ENCODE data around the gene RAPGEF4. TPM values are rescaled to one million over a fixed set of nuclear protein-coding genes. Genes with fewer than 3 reads are reported as not detected.
"Not testable (repeated sequence)": the region's sequence is repeated elsewhere in the genome, so short reads cannot be mapped to it uniquely, and the experiment has no call there.

RAPGEF4 gene
- total RNA-seq, 1 donor from 2014 or later = 18.6 TPM

DNA sequence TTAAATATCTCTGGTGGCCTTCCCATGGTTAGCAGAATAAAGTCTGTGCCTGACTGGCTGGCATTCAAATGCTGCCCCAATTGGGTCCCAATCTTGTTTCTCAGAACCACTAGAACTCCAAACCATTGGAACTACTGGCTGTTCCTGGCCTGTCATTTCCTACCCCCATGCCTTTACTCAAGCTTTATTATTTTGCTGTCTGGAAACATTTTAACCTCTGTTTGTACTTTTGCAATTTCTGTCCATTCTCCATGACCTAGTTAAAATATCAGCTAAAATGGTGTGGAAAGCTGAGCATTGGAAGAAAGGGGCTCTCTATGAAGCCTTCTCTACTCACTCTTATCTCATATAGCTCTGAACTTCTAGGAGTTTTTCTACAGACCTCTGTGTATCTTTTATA is 38.7 kb downstream of the RAPGEF4 start:
- no peak for DNase-seq (ENCODE audit: low spot score)

- DNase-seq (ENCODE audit: low spot score) = no peak
Observed at GRCh38 chr2:172775319-172775718, 39.7 kb downstream of the RAPGEF4 start.

- no peak for DNase-seq (ENCODE audit: low spot score)
Observed at GRCh38 chr2:172777431-172777830, 41.8 kb downstream of the RAPGEF4 start.

DNA sequence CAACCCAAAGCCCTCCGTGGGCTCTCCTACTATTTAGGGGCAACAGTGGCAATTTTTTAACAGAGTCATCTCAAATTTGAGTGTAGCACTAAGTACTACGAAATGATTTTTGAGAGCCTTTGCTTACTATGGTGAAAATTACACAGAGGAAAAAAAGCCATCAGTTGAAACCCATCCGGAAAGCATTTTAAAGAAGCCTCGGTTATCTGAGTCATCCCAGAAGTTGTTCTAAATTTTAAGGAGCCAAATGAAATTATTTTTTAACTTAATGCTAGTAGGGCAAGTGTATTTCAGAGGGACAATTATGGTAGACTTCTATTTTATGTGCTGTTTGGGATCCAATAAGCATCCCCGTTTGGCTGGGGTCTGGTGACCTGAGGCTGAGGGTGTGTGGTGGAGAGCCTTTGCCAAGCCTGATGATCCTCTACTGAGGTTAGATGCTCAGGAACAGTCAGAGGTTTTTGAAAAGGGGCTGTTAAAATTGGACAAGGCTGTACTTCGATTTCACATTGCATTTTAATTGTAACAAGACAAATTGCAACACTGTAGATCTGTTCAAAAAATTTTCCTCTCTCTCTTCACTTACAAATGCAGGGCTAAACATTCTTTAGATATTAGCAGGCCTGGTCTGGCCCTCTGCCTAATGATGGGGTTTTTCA is 47.0 kb downstream of the RAPGEF4 start:
- DNase-seq (ENCODE audit: low spot score) = peak; percentile 52

DNA sequence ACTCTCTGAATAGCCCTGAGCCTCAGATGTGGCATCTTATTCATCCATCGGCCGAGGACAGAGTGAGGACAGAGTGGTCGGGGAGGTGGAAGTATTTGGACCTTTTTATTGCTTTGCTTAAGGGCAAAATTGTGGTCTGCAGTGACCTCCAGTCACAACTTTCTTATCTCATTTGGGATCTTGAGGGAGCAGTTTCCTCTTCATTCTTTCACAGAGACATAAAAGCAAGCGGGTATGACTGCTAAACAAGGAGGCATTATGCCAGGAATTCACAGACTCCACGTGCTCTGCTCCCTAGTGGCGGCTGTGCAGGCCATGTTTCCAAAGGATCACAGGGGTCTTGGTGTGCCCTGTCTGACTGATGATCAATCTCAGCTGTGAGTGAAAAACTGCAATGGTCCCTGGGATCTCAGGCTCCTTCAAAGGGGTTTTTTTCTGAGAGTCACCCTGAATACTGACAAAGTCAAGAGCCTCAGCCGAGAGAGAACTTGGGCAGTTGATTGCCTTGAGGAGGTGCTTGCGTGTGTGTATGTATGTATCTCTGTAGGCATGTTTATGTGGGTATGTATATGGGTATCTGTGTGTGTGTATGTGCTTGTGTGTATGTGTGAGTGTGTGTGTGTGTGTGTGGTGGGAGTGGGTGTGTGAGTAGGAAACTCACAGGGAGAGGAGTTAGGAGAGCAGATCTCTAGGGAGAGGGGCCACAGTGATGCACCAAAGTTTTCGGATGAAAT is 47.7 kb downstream of the RAPGEF4 start:
- DNase-seq (ENCODE audit: low spot score) = no peak

GRCh38 chr2:172788871-172789270 is 53.2 kb downstream of the RAPGEF4 start:
- DNase-seq (ENCODE audit: low spot score) = no peak

GRCh38 chr2:172790404-172790803 is 54.8 kb downstream of the RAPGEF4 start:
- DNase-seq (ENCODE audit: low spot score) = no peak

DNA sequence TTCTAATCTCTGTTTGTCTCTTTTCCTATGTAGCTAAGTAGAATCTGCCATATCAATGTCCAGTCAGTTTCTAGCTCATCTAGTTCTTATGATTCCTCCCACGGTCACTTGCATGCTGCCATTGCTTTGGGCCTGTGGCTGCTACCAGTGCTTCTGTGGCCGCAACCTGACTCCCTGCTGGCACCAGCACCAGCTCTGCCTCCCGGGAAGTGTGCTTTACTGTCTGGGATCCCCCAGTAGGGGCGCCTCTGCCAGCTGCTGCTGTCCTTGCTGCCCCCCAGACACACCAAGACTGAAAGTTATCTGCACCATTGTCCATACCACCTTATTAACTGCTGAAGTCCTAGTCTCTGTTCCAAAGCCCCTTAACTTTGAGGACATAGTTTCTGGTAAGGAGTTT is 56.3 kb downstream of the RAPGEF4 start:
- no peak for DNase-seq (ENCODE audit: low spot score)

GRCh38 chr2:172792711-172793110 is 57.1 kb downstream of the RAPGEF4 start:
- no peak for DNase-seq (ENCODE audit: low spot score)

GRCh38 chr2:172803308-172803707 is 67.7 kb downstream of the RAPGEF4 start:
- not testable (repeated sequence) for DNase-seq (ENCODE audit: low spot score)

DNA sequence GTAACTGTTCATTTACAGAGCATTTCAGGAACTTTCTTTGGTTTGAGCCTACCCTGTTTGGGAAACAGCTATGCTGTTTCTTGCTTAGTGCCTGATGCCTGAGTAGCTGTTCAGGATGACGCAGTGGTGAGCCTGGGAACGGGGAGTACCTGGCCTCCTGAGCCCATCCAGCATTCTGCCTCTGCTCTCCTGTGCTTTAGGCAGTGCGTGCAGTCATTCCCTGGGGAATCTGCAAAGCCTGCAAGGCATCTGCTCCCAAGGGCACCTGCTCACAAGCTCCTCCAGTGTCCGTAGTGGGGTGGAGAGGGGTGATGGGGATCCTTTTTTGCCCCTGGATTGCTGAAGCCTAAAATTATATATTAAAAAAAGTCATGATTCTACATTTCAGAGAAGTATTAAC is 68.8 kb downstream of the RAPGEF4 start:
- no peak for DNase-seq (ENCODE audit: low spot score)

DNA sequence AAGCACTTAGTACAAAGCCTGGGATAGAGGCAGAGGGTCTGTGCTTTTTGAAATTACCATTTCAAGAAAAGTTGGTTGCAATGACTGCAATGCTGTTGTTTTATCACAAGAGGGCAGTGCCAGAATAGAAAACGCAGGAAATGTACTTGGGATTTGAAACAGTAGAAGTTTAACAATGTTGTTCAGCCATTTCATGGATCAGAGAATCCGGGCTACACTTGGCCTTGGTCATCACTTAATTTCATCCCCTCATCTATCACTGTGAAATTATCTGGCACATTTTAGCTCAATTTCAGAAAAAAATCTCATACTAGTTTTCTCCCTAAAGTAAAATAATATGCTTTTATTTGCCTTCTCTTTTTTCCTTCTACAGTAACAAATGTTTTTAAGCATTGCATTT is 70.8 kb downstream of the RAPGEF4 start:
- DNase-seq (ENCODE audit: low spot score) = no peak

DNA sequence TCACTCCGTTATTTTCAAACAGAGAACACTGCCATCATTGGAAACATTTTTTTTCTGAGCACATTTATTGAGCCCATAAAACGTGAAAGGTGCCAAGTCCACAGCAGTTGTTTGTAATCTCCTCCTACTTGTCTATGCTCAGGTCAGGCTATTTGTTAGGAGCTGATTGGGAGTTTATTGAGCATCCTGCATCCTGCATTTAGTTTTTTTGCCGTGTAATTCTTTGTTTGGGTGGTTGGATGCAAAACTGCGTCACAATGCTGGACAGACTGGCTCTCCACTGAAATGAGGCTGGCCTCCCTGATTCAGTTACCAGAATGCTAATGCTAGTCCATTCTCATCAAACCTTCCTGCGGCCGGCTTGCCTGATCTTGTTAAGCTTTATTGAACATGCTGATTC is 71.4 kb downstream of the RAPGEF4 start:
- DNase-seq (ENCODE audit: low spot score) = peak; percentile 50

DNA sequence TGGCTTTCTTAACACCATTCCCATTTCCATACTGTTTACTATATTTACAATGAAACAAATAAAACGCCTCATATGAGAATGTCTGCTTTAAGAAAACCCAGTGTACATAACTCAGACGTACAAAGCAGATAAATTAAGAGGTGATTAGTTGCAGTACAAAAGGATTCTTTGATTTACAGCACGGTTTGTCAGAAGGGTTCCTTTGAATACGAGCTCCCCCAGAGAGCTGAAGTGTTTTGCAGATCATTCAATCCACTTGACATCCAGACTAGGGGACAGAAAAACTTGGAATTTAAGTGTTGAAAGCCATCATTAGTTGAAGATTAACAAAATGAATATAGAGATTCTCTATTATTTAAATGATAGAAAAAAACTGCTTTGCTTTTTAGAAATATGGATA is 72.5 kb downstream of the RAPGEF4 start:
- DNase-seq (ENCODE audit: low spot score) = no peak

DNA sequence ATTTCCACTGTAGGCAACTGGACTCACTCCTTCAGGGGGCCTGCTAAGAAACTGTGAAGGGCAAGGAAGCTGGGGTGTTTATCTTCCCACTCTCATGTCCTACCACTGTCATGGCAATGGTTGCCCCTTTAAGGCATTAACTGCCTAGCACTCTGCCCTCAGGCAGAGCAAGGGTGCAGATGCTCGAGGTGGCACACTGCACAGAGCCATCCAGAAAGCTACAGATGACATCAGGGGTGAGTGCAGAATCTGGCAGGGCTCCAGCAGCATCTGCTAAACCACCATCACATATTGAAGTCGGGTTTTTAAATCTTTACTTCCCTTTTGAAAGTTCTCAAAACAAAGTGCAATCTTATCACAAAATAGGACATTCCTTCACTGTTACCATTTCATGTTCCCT is 75.4 kb downstream of the RAPGEF4 start:
- no peak for DNase-seq (ENCODE audit: low spot score)

DNA sequence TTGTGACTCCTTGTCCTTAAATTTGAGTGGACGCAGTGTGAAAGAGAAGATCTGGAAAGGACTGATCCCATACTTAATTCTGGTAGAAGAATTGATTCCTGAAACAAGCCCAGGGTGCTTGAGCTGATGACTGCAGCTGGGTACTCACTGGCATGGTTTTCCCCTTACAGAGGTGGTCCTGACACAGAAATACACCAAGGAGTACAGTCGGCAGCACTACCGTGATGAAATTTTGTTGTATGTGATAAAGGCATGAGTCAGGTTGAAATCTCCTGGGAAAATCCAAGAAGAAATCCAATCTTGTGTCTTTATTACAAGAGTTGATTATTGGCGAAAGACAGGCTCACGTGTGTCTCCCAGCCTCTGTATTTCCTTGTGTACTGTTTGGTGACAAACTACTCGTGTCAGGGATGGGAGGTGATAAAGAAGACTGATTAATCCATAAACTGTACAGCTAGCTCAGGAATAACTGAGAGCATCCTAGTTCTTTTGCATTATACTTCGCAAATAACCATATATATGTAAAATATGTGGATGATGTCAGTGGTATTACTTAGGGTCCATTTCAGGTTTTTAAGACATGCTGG is 76.6 kb downstream of the RAPGEF4 start:
- DNase-seq (ENCODE audit: low spot score) = no peak

DNA sequence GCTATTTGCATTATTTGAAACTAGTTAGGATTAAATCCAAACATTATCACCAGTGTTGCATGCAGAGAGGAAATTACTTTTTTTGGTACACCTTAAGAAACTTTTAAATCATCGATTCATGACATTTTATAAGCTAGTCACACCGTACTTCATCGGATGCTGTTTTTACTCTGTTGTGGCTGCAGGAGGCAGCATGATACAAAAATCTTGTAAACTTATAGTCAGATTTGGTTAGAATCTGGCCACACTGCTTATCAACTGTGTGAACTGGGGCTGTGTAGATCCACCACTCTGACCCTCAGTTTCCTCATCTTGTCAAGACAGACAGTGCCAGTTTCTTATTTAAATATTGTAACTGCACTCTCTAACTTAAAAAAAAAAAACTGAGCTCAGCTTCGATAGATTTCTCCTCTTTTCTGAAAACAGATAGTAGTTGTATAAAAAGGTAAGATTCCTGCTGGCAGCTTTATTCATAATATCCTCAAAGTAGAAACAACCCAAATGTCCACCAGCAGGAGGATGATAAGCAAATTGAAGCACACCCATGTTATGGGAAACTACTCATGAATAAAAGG is 77.8 kb downstream of the RAPGEF4 start:
- DNase-seq (ENCODE audit: low spot score) = no peak

- no peak for DNase-seq (ENCODE audit: low spot score)
Observed at GRCh38 chr2:172817411-172817810, 81.8 kb downstream of the RAPGEF4 start.

- no peak for DNase-seq (ENCODE audit: low spot score)
Observed at GRCh38 chr2:172819943-172820342, 84.3 kb downstream of the RAPGEF4 start.

DNA sequence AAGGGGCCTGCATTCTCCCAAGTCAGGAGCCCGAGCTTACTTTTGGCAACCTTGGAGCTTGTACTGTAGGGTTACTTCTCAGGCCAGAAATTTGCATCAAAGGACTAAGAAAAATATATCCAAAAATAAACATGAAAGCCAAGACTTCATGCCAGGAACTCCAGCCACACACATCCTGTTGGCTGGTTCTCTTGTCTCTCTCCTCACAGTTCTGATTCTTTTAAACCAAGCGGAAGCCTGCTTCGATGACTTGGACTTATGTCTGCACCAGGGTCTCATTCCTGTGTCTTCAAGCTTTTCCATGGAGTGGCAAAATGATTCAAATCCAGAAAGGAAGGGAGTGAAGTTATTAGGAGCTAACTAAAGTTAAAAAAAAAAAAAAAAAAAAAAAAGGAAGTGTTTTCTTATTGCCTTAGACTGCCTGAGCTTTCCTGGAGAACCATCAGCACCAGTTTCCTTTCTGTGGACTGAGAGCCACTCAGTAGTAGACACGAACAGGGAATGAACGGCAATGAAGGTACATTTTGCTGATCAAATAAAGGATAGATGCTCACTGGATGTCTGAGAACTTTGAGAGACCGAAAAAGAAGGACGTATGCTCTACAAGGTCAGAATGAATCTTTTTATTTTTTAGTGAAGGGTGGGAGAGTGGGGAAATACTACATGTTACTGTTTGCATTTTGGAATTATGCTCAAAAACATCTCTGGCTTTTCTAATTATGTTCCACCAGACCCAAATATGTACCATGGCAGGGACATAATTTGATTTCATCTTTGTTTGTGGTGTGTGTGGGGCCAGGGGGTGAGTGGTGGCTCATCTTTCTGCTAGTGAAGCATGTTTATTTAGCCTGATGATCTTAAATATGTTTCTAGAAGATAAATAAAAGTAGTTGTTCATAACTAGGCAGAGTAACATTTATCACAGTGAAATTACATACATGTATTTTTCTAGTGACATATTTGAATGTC is 86.0 kb downstream of the RAPGEF4 start:
- DNase-seq (ENCODE audit: low spot score) = no peak

DNA sequence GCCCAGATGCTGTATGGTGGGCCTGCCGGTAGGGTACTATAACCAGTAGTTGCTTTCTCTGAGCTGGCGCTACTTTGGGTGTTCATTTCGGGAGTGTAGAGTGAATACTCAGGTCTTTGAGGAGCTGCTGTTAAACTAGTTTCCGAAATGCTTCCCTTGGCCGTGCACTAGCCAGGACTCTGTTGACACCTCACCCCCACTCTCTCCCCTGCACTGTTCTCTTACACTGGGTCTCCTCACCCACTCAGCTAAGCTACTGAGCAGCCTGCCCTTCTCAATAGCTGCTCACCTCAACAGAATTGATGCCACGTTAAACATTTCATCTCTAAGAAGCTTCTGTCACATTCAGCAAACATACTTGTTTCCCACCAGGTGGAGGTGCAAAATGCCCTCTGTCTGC is 86.9 kb downstream of the RAPGEF4 start:
- no peak for DNase-seq (ENCODE audit: low spot score)
